HG03439 (cell line): Measurements from ENCODE around the gene KCNG1.

ENCODE experiments used
- ATAC-seq: cut with Tn5 transposase; IDR thresholded peaks from one replicate; pipeline ENCODE4 v1.9.1; 2021; ENCODE audit warnings: mild to moderate bottlenecking, moderate library complexity; ENCODE audit not compliant: unreplicated experiment

KCNG1 gene

DNA sequence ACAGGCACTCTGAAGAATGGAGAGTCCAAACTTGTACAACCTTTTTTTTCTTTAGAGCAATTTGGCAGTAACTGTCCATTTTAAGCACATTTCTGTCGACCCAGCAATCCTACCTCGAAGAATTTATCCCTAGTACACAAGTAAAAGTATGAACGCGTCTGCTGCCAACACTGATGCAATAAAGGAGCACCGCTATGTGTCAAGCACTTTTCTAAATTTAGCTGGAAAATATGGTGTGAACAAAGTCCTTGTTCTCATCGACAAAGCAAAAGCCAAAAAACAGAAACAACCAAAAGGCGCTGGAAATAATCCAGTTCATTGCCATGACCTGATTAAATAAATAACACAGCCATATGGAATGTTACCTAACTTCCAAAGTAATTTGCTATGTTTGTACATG lies 65.6 kb downstream of the KCNG1 start:
- no peak for ATAC-seq

DNA sequence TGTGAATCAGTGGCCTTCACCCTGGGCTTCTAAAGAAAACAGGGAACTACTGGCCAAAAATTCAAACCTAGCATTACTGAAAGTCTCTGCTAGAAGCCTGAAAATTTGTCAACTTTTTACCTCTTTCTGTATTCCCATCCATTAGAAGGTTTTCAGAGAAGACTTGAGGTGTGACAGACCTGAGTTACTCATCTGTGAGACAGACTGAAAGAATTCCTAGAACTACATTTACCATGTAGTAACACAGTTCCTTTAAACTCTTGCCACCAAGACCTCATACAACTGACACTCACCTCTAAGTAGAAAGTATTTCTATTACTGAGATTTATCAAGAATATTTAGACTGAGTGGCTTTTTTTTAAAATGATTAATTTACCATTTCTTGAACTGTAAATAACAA lies 69.1 kb downstream of the KCNG1 start:
- no peak for ATAC-seq
